ENCODE results near the gene MCM3.

DNA sequence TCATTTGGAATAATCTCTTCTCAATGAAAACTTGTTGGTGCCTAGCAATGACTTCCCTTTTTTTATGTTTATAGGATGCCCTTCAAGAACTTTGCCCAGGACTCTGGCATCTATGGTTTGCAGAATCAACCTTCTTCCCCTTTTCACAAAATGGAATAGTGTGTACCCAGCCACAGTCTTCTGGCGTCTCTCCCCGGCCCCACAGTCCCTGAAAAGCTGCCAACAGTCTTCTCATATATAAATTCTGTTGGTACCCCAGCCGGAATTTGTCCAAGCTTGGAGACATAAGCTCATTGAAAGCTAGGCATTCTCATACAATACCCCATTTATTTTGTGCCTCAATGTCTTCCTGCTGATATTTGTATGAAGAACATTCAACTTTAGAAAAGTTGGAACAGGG is 26.4 kb upstream of the MCM3 start:
- TF ChIP-seq FOXK2 (IDR thresholded peaks at IDR 0.05) (no peak), ELF4 (IDR thresholded peaks at IDR 0.05) (no peak), CTBP1 (IDR thresholded peaks at IDR 0.05; ENCODE audit: borderline replicate concordance) (no peak), BHLHE40 (IDR thresholded peaks at IDR 0.05; ENCODE audit: borderline replicate concordance) (no peak), TARDBP (IDR thresholded peaks at IDR 0.05) (no peak), LEF1 (IDR thresholded peaks at IDR 0.05; ENCODE audit: borderline replicate concordance) (no peak), L3MBTL2 (conservative IDR thresholded peaks at IDR 0.05) (no peak), SP1 (IDR thresholded peaks at IDR 0.05) (no peak)
- TF ChIP-seq, protein P1, sequence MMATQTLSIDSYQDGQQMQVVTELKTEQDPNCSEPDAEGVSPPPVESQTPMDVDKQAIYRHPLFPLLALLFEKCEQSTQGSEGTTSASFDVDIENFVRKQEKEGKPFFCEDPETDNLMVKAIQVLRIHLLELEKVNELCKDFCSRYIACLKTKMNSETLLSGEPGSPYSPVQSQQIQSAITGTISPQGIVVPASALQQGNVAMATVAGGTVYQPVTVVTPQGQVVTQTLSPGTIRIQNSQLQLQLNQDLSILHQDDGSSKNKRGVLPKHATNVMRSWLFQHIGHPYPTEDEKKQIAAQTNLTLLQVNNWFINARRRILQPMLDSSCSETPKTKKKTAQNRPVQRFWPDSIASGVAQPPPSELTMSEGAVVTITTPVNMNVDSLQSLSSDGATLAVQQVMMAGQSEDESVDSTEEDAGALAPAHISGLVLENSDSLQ (IDR thresholded peaks at IDR 0.05) = no peak

Data from HEK293T (cell line).